ENCODE measurements around the gene DLG1.

Gene DLG1

DNA sequence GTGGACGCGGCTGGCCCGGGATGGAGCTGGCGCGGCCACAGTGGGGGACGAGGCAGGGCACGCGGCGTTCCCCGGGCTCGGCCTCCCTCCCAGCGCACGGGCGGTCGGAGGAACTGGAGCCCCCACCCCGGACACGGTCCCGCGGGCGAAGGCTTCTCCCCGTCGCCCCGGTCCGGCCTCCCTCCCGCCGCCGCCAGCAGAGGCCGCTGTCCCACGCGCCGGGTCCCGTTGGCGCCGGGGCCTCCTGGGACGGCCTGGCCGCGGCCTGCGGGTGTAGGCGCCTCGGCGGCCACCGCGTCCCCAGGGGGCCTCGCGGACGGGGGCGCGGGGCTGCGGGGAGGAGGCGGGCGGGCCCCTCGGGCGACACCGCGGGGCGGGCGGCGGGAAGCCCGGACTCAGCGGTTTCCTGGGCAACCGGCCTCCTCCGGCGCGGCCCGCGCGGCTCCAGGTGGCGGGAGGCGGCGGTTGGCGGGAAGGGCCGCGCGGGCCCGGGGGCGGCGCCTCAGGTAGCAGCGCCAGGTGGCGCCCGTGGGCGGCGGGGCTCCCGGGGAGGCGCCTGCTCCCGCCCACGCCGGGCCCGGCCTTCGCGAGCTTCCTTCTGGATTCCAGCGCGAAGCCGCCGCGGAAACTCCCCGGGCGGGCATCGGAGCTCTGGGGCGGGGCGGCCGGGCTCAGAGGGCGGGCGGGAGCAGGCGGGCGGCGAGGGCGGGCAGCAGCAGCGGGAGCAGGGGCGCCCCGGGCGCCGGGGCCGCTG is 295.5 kb downstream of the DLG1 start:
- H4K91ac ChIP-seq (ENCODE audit: low read length), result peak overlapping the region; percentile 31
- no peaks in the 10 kb centered on the region for H3K36me3 ChIP-seq (ENCODE audit: control insufficient read depth in 1 of 2, insufficient read depth in 2 of 2, low read depth in 1 of 2, low read length in 2 of 2)
- no peak overlapping the region for H3K27ac ChIP-seq (ENCODE audit: low read length, poor library complexity, severe bottlenecking)
- H2AK5ac ChIP-seq (ENCODE audit: low read length, severe bottlenecking), result no peak overlapping the region
- peak overlapping the region; percentile 30 for H2BK120ac ChIP-seq (ENCODE audit: low read depth, low read length)
- peak overlapping the region in 1 of 2 experiments; percentile 23 for H2BK12ac ChIP-seq (ENCODE audit: low read length in 2 of 2)
- peak overlapping the region; percentile 84 for H2AFZ ChIP-seq (ENCODE audit: low read depth, low read length)
- no peak overlapping the region for H2BK5ac ChIP-seq (ENCODE audit: low read depth, low read length, poor library complexity, severe bottlenecking)
- DNase-seq, result peak; percentile 64
- WGBS, result 3% methylated on average over 59 of the region's 113 CpGs
- peak overlapping the region; percentile 61 for H3K4me2 ChIP-seq (ENCODE audit: low read length, poor library complexity, severe bottlenecking)
- peak overlapping the region; percentile 52 to 71 for H3K4me3 ChIP-seq (ENCODE audit: insufficient read depth in 1 of 2, low read depth in 1 of 2, low read length in 2 of 2)
- H3K4me1 ChIP-seq (ENCODE audit: control insufficient read depth, insufficient read depth, low read depth, low read length), result peaks cover 17% of the 10 kb centered on the region
- H4K8ac ChIP-seq (ENCODE audit: low read length), result peak overlapping the region; percentile 96
- H3K27me3 ChIP-seq (ENCODE audit: control insufficient read depth in 1 of 2, insufficient read depth in 1 of 2, low read length in 2 of 2), result peaks cover 0 to 14% of the 10 kb centered on the region in 2 experiments
- H3K14ac ChIP-seq (ENCODE audit: low read length in 2 of 2), result no peak overlapping the region
- no peak overlapping the region for H3K23ac ChIP-seq (ENCODE audit: low read length in 2 of 2)
- H3K9me3 ChIP-seq (ENCODE audit: control insufficient read depth, low read length), result no peaks in the 10 kb centered on the region
- H3K79me1 ChIP-seq (replicated peaks; ENCODE audit: low read length, poor library complexity, severe bottlenecking), result no peaks in the 10 kb centered on the region
- peak overlapping the region in 1 of 2 experiments; percentile 44 for H3K4ac ChIP-seq (ENCODE audit: low read depth in 1 of 2, low read length in 2 of 2)
- peak overlapping the region; percentile 76 for H3K9ac ChIP-seq (ENCODE audit: low read length)
- peak overlapping the region; percentile 55 to 67 for H3K18ac ChIP-seq (ENCODE audit: low read depth in 1 of 2, low read length in 2 of 2)
- H2BK15ac ChIP-seq (ENCODE audit: low read depth, poor library complexity, severe bottlenecking), result peak overlapping the region; percentile 84

DNA sequence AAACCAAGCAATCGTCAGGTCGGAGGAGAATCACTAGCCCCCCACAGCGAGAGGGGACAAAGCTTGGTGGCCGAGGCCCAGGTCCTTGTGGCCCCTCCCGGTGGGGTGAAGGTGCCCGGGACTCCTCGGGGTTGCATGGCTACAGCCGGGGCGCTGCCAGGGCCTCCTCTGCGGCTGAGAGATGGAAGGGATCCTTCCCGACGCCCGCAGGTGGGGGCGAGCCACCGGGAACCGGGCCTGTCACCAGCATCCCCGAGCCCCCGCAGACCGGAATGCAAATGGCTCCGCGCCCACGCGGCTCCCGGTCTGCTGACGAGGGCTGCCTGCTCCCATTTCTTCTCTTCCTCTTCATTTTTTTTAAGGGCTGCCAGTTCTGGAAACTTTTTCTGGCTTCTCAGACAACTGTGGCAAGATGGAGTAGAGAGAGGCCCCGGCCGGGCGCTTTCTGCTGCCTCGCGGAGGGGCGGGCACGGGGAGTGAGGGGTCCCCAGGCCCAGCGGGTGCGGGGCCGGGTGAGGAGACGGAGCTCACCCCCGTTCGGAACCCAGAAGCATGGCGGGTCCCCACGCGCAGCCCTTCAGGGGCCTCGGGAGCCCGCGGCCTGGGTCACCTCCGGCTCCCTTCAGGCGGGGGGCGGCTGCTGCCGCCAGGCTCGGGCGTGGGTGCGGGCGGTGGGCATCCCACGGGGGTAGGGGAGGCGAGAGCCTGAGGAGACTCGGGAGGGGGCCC is 296.3 kb downstream of the DLG1 start:
- DNase-seq, result no peak
- H3K18ac ChIP-seq (ENCODE audit: low read depth in 1 of 2, low read length in 2 of 2), result peak overlapping the region in 1 of 2 experiments; percentile 67
- H3K4me3 ChIP-seq (ENCODE audit: insufficient read depth in 1 of 2, low read depth in 1 of 2, low read length in 2 of 2), result peak overlapping the region in 1 of 2 experiments; percentile 68
- H3K9ac ChIP-seq (ENCODE audit: low read length), result peak overlapping the region; percentile 76
- peak overlapping the region; percentile 84 for H2BK15ac ChIP-seq (ENCODE audit: low read depth, poor library complexity, severe bottlenecking)
- H3K79me1 ChIP-seq (replicated peaks; ENCODE audit: low read length, poor library complexity, severe bottlenecking), result no peaks in the 10 kb centered on the region
- H3K36me3 ChIP-seq (ENCODE audit: control insufficient read depth in 1 of 2, insufficient read depth in 2 of 2, low read depth in 1 of 2, low read length in 2 of 2), result no peaks in the 10 kb centered on the region
- H3K4me2 ChIP-seq (ENCODE audit: low read length, poor library complexity, severe bottlenecking), result peak overlapping the region; percentile 61
- peak overlapping the region; percentile 31 for H4K91ac ChIP-seq (ENCODE audit: low read length)
- peak overlapping the region; percentile 20 for H2BK120ac ChIP-seq (ENCODE audit: low read depth, low read length)
- no peak overlapping the region for H2AK5ac ChIP-seq (ENCODE audit: low read length, severe bottlenecking)
- no peak overlapping the region for H3K23ac ChIP-seq (ENCODE audit: low read length in 2 of 2)
- H3K27me3 ChIP-seq (ENCODE audit: control insufficient read depth in 1 of 2, insufficient read depth in 1 of 2, low read length in 2 of 2), result peaks cover 0 to 10% of the 10 kb centered on the region in 2 experiments
- H3K4ac ChIP-seq (ENCODE audit: low read depth in 1 of 2, low read length in 2 of 2), result no peak overlapping the region
- no peak overlapping the region for H2BK12ac ChIP-seq (ENCODE audit: low read length in 2 of 2)
- no peaks in the 10 kb centered on the region for H3K9me3 ChIP-seq (ENCODE audit: control insufficient read depth, low read length)
- H3K27ac ChIP-seq (ENCODE audit: low read length, poor library complexity, severe bottlenecking), result no peak overlapping the region
- no peak overlapping the region for H2BK5ac ChIP-seq (ENCODE audit: low read depth, low read length, poor library complexity, severe bottlenecking)
- H3K4me1 ChIP-seq (ENCODE audit: control insufficient read depth, insufficient read depth, low read depth, low read length), result peaks cover 16% of the 10 kb centered on the region
- peak overlapping the region; percentile 96 for H4K8ac ChIP-seq (ENCODE audit: low read length)
- peak overlapping the region; percentile 84 for H2AFZ ChIP-seq (ENCODE audit: low read depth, low read length)
- H3K14ac ChIP-seq (ENCODE audit: low read length in 2 of 2), result no peak overlapping the region
- 50% methylated on average over 41 of the region's 55 CpGs for WGBS

DNA sequence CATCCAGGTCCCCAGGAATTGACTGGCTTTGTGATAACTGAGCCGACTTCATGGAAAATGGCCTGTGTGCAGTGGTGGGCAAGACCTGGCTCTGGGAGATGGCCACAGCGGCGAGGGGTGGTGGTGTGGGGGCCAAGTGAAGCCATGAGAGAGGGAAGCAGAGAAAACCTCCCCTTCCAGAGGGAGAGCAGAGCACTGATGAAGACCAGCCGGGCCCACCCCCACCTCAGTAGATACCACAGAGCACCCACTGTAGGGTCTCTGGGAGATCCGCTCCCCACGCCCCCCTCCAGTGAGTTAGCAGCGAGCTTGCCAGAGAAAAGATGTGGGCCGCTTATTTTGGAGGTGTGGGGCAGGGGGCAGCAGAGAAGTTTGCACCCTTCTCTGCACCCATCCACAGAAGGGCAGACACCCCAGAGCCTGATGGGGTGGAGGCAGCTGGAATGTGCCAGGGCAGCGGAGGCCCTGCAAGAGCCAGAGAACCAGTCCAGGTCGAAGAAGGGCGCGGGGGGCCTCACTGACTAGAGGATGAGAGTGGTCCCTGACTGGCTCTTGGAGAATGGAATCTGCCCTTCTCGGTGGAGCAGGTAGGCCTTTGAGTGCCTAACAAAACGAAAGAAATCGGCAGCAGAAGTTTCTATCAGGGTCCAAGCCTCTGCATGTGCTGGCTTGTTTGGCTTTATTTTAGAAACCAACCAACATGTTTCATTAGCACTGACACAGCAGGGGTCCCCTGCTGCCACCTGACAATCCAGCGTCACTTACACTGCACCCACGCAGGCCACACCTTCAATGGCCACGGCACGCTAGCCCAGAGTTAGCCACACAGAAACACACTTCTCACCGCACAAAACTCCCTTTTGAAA is 297.1 kb downstream of the DLG1 start:
- no peak overlapping the region for H2AFZ ChIP-seq (ENCODE audit: low read depth, low read length)
- no peak overlapping the region for H3K4me2 ChIP-seq (ENCODE audit: low read length, poor library complexity, severe bottlenecking)
- H3K23ac ChIP-seq (ENCODE audit: low read length in 2 of 2), result no peak overlapping the region
- no peak overlapping the region for H3K14ac ChIP-seq (ENCODE audit: low read length in 2 of 2)
- no peaks in the 10 kb centered on the region for H3K9me3 ChIP-seq (ENCODE audit: control insufficient read depth, low read length)
- no peak overlapping the region for H3K27ac ChIP-seq (ENCODE audit: low read length, poor library complexity, severe bottlenecking)
- no peak overlapping the region for H2AK5ac ChIP-seq (ENCODE audit: low read length, severe bottlenecking)
- H3K18ac ChIP-seq (ENCODE audit: low read depth in 1 of 2, low read length in 2 of 2), result no peak overlapping the region
- H3K27me3 ChIP-seq (ENCODE audit: control insufficient read depth in 1 of 2, insufficient read depth in 1 of 2, low read length in 2 of 2), result peaks cover 0 to 8% of the 10 kb centered on the region in 2 experiments
- no peaks in the 10 kb centered on the region for H3K36me3 ChIP-seq (ENCODE audit: control insufficient read depth in 1 of 2, insufficient read depth in 2 of 2, low read depth in 1 of 2, low read length in 2 of 2)
- no peak overlapping the region for H4K91ac ChIP-seq (ENCODE audit: low read length)
- no peak overlapping the region for H2BK15ac ChIP-seq (ENCODE audit: low read depth, poor library complexity, severe bottlenecking)
- H3K4me3 ChIP-seq (ENCODE audit: insufficient read depth in 1 of 2, low read depth in 1 of 2, low read length in 2 of 2), result no peak overlapping the region
- H2BK5ac ChIP-seq (ENCODE audit: low read depth, low read length, poor library complexity, severe bottlenecking), result no peak overlapping the region
- no peaks in the 10 kb centered on the region for H3K79me1 ChIP-seq (replicated peaks; ENCODE audit: low read length, poor library complexity, severe bottlenecking)
- peak overlapping the region; percentile 76 for H3K9ac ChIP-seq (ENCODE audit: low read length)
- WGBS, result 96% methylated on average over 20 of the region's 20 CpGs
- H2BK120ac ChIP-seq (ENCODE audit: low read depth, low read length), result no peak overlapping the region
- H3K4ac ChIP-seq (ENCODE audit: low read depth in 1 of 2, low read length in 2 of 2), result no peak overlapping the region
- peaks cover 16% of the 10 kb centered on the region for H3K4me1 ChIP-seq (ENCODE audit: control insufficient read depth, insufficient read depth, low read depth, low read length)
- no peak overlapping the region for H2BK12ac ChIP-seq (ENCODE audit: low read length in 2 of 2)
- no peak for DNase-seq
- H4K8ac ChIP-seq (ENCODE audit: low read length), result no peak overlapping the region
